B cell (primary cell): ENCODE data around the gene STON2.

ENCODE experiments used
- EZH2 ChIP-seq: IDR thresholded peaks from 2 replicates; pipeline ENCODE4 v1.6.1; 2012; ENCODE audit warnings: borderline replicate concordance, low read depth, mild to moderate bottlenecking, moderate library complexity, low read length; ENCODE audit not compliant: insufficient read depth, poor library complexity, severe bottlenecking
- TF ChIP-seq, protein P1 (sequence below): fragments of 200-600 bp; IDR thresholded peaks from one replicate; pipeline ENCODE4 v1.8.0; 2022; ENCODE audit warnings: antibody characterized with exemption, mild to moderate bottlenecking

DNA sequence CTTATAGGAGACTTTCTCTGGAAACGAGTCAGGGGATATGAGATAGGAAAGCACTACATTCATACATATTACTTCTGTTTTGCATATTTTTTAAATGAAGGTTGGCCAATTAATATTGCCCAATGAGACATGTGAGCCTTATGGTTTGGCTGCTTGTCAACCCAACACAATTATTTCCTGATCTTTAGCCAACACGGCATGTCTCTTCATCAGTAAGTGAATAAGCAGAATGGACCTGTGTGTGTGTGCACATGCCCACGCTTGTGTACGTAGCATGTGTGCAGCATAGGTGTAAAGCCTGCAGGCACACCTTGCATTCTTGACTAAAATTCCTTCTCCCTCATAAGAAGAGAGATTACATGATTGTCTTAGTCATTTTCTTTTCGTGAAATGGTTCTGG is 88.3 kb downstream of the STON2 start:
- TF ChIP-seq, protein P1, sequence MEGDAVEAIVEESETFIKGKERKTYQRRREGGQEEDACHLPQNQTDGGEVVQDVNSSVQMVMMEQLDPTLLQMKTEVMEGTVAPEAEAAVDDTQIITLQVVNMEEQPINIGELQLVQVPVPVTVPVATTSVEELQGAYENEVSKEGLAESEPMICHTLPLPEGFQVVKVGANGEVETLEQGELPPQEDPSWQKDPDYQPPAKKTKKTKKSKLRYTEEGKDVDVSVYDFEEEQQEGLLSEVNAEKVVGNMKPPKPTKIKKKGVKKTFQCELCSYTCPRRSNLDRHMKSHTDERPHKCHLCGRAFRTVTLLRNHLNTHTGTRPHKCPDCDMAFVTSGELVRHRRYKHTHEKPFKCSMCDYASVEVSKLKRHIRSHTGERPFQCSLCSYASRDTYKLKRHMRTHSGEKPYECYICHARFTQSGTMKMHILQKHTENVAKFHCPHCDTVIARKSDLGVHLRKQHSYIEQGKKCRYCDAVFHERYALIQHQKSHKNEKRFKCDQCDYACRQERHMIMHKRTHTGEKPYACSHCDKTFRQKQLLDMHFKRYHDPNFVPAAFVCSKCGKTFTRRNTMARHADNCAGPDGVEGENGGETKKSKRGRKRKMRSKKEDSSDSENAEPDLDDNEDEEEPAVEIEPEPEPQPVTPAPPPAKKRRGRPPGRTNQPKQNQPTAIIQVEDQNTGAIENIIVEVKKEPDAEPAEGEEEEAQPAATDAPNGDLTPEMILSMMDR = no peak
- TF ChIP-seq EZH2 = no peak
